Ramos (cell line): Measurements from ENCODE around the gene FAM163A.

Experiments used
- in situ Hi-C: fragments of 300-500 bp; cut with MboI; formaldehyde crosslinking; loops from one replicate; pipeline ENCODE4 v1.14.3; 2022; ENCODE audit warnings: low sequenced_read_pairs; ENCODE audit not compliant: unreplicated experiment

The FAM163A gene

GRCh38 chr1:179785728-179786127 lies 42.6 kb downstream of the FAM163A start:
- in situ Hi-C loops: no loop called here

GRCh38 chr1:179786815-179787685 lies 44.0 kb downstream of the FAM163A start:
- in situ Hi-C loops: no loop called here

GRCh38 chr1:179788259-179788658 lies 45.2 kb downstream of the FAM163A start:
- in situ Hi-C loops: no loop called here

DNA sequence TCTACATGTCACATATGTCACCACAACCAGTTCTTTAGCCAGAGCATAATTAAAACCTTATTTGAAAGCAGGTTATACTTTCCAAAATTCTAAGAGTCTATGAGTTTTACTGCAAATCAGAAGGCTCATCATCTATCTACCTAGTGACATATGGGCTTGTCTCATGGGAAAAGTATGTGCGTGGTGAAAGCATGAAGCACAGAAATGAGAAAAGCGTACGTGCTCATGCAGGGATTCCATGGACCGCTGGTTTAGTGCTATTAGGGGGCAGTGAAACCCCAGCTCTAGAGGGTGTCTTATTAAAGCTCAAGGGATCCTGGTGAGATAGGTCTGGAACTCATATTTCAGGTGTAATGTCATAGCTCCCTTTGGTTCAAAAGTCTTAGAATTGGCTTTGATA lies 50.2 kb downstream of the FAM163A start:
- in situ Hi-C loops: no loop called here

GRCh38 chr1:179794146-179794545 lies 51.1 kb downstream of the FAM163A start:
- in situ Hi-C loops: no loop called here

- in situ Hi-C loops: no loop called here
Measured at GRCh38 chr1:179794669-179795068, 51.6 kb downstream of the FAM163A start.

DNA sequence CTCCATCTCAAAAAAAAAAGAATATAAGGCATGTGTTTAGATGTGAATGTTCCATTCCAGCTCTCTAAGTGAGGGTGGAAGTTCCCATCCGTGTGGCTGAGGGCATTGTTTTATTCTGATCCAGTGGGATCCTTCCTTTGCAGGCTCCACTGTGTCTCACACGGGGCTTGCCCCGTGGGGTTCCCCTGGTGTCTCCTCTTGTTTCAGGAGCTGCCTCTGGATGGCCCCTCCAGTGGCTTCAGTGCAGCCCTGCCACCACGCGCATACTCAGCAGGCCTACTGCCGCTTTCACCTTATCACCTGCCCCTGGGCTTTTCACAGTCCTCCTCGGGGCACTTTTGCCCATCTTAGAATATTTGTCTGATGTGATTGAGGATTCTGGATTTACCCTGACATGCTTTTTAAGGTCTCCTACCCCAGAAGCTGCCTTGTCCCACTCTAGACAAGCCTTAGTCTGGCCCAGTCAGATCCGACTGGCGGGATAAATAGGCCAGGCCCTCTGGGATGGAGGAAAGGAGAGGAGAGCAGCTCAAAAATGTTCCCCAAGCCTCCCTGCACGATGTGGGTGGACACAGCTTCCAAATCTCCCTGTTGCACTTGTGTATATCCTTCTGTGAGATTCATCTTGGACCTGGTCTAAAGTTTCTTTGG lies 55.2 kb downstream of the FAM163A start:
- in situ Hi-C loops: no loop called here

- in situ Hi-C loops: no loop called here
Measured at GRCh38 chr1:179798864-179799516, 55.9 kb downstream of the FAM163A start.

DNA sequence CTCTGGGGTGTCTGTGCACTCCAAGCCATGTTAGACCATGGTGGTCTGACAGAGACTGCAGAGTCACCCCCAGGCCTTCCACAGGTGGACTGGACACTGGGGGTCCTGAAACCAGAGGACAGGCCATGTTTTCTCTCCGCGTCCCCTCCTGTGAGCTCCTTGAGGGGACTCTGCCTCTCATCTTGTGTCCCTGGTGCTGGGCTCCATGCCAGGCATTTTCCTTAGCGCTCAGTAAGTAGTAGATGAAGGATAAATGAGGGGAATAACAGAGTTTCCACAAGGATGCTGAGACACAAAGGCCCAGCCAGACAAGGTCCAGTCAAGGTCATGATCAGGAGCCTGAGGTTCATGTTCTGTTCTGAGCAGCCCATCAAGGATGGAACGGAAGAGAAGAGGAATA lies 57.4 kb downstream of the FAM163A start:
- in situ Hi-C loops: loop anchor here (25.0 kb wide), 2 partner anchors 713 to 1288 kb away; partner anchors contain the start of genes TEX35 and TOR3A

DNA sequence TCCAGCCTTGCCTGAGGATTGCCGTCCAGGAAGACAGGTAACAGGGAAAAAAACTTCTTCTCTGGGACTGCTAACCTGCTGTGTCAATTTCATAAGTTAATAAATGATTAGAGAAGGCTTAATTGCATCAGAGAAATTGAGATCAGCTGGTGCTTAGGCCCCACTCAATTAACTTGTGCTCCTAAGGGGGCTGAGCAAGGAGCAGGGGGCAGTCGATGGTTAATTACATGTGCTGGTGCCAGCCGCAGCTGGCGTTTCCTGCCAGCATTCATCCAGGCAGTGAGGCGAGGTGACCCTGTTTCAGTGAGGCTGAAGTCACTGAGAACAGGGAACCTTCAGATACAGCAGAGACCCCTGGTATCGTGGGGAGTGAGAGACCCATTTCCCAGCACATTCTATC lies 60.0 kb downstream of the FAM163A start:
- in situ Hi-C loops: loop anchor here (25.0 kb wide), 2 partner anchors 716 to 1291 kb away; partner anchors contain the start of genes TEX35 and TOR3A

- in situ Hi-C loops: loop anchor here (25.0 kb wide), 2 partner anchors 717 to 1292 kb away; partner anchors contain the start of genes TEX35 and TOR3A
Measured at GRCh38 chr1:179803918-179804317, 60.8 kb downstream of the FAM163A start.

DNA sequence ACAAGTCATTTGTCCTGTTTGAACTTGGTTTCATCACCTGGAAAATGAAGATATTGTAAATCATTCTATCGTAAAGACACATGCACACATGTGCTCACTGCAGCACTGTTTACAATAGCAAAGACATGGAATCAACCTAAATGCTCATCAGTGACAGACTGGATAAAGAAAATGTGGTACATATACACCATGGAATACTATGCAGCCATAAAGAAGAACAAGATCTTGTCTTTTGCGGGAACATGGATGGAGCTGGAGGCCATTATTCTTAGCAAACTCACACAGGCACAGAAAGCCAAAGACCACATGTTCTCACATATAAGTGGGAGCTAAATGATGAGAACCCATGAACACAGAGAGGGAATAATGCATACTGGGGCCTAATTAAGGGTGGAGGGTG lies 61.3 kb downstream of the FAM163A start:
- in situ Hi-C loops: loop anchor here (25.0 kb wide), 2 partner anchors 717 to 1292 kb away; partner anchors contain the start of genes TEX35 and TOR3A

GRCh38 chr1:179805291-179806195 lies 62.5 kb downstream of the FAM163A start:
- in situ Hi-C loops: loop anchor here (25.0 kb wide), 2 partner anchors 718 to 1293 kb away; partner anchors contain the start of genes TEX35 and TOR3A

GRCh38 chr1:179806333-179806732 lies 63.2 kb downstream of the FAM163A start:
- in situ Hi-C loops: loop anchor here (25.0 kb wide), 2 partner anchors 719 to 1294 kb away; partner anchors contain the start of genes TEX35 and TOR3A

DNA sequence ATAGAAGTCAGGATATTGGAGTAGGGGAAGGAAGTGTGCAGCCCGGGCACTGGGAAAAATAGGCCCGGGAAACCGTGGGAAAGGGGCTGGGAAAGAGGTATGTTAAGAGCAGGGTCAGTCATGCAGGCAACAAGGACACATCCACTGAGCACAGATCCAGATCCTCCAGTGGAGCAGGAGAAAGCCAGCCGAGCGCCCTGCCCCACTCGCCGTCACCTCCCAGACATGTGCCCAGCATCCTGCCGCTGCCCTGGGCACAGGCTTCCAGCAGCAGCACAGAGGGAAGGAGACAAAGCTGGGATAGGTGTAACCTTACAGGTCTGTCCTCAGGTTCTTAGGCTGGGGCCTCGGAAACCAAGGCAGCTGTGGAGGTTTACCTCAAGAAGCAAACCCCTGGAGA lies 64.2 kb downstream of the FAM163A start:
- in situ Hi-C loops: loop anchor here (25.0 kb wide), 2 partner anchors 720 to 1295 kb away; partner anchors contain the start of genes TEX35 and TOR3A

- in situ Hi-C loops: loop anchor here (25.0 kb wide), 2 partner anchors 721 to 1296 kb away; partner anchors contain the start of genes TEX35 and TOR3A
Measured at GRCh38 chr1:179807691-179808485, 64.8 kb downstream of the FAM163A start.

GRCh38 chr1:179808503-179808902 lies 65.4 kb downstream of the FAM163A start:
- in situ Hi-C loops: loop anchor here (25.0 kb wide), 2 partner anchors 721 to 1296 kb away; partner anchors contain the start of genes TEX35 and TOR3A
